GM18861 (cell line): ENCODE data around the gene STRN.
"Not testable (repeated sequence)": the region's sequence is repeated elsewhere in the genome, so short reads cannot be mapped to it uniquely, and the experiment has no call there.

ENCODE experiments used
- ATAC-seq: cut with Tn5 transposase; IDR thresholded peaks from one replicate; pipeline ENCODE4 v1.9.1; 2021; ENCODE audit not compliant: unreplicated experiment

The STRN gene

GRCh38 chr2:36966370-36967235 lies at the start of gene STRN:
STRN (minus strand) TSS chr2:36966536; CDS start chr2:36966463, 73 bp downstream.
- ATAC-seq = peak; percentile 97

GRCh38 chr2:37013315-37013641 lies 46.9 kb upstream of the STRN start:
- ATAC-seq = peak; percentile 7

- ATAC-seq = peak; percentile 40
Observed at GRCh38 chr2:37011130-37011529, 44.8 kb upstream of the STRN start.

- peak; percentile 99 for ATAC-seq
Observed at GRCh38 chr2:37005118-37005868, 39.0 kb upstream of the STRN start.

- no peak for ATAC-seq
Observed at GRCh38 chr2:37000988-37001556, 34.7 kb upstream of the STRN start.

- no peak for ATAC-seq
Observed at GRCh38 chr2:37000318-37000717, 34.0 kb upstream of the STRN start.

GRCh38 chr2:36999416-36999815 lies 33.1 kb upstream of the STRN start:
- not testable (repeated sequence) for ATAC-seq

GRCh38 chr2:36993841-36994620 lies 27.7 kb upstream of the STRN start:
- no peak for ATAC-seq

GRCh38 chr2:36988008-36988407 lies 21.7 kb upstream of the STRN start:
- ATAC-seq = no peak

- no peak for ATAC-seq
Observed at GRCh38 chr2:36982467-36982866, 16.1 kb upstream of the STRN start.

- no peak for ATAC-seq
Observed at GRCh38 chr2:36981911-36982310, 15.6 kb upstream of the STRN start.

GRCh38 chr2:36979007-36979406 lies 12.7 kb upstream of the STRN start:
- not testable (repeated sequence) for ATAC-seq

GRCh38 chr2:36976065-36976464 lies 9.7 kb upstream of the STRN start:
- ATAC-seq = no peak

GRCh38 chr2:36975306-36975705 lies 9.0 kb upstream of the STRN start:
- ATAC-seq = no peak

GRCh38 chr2:36973320-36973719 lies 7.0 kb upstream of the STRN start:
- no peak for ATAC-seq

GRCh38 chr2:36971990-36972389 lies 5.7 kb upstream of the STRN start:
- ATAC-seq = no peak

GRCh38 chr2:36967236-36967876 lies 1.0 kb upstream of the STRN start:
- ATAC-seq = no peak

GRCh38 chr2:36965751-36966369 lies 476 bp downstream of the STRN start:
- ATAC-seq = peak; percentile 27

- no peak for ATAC-seq
Observed at GRCh38 chr2:36965206-36965605, 1.1 kb downstream of the STRN start.

- no peak for ATAC-seq
Observed at GRCh38 chr2:36964496-36965058, 1.8 kb downstream of the STRN start.
